NCI-H1105 treated with DMSO at 0.1 percent for 48 hours (cell line): Measurements from ENCODE around the gene TLCD3B.
"Not testable (repeated sequence)": the region's sequence is repeated elsewhere in the genome, so short reads cannot be mapped to it uniquely, and the experiment has no call there.

Source experiments
- DNase-seq: peaks from one replicate; lab custom pipeline; 2025; lab: John Stamatoyannopoulos, UW

The TLCD3B gene

DNA sequence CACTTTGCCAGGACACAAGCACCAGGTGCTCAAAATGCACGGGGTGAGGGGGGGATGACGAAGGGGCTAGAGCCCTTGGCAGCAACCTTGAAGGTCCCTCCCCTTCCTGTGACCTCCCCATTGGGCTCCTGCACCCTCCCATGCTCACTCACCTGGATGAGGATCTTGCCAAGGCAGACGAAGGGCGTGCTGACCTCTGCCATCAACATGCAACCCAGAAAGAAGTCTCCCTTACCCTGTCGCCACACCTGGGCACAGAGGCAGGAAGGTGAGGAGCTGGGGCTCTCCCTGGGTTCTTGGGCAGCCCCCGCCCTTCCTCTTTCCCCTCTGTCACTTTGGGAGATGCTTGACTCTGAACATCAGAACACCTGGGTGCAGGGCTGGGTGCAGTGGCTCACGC, 5.5 kb downstream of the TLCD3B start:
- DNase-seq: no peak

GRCh38 chr16:30025156-30025555, 5.9 kb downstream of the TLCD3B start:
- DNase-seq: no peak

GRCh38 chr16:30024451-30024850, 6.6 kb downstream of the TLCD3B start:
- DNase-seq: no peak

GRCh38 chr16:30023586-30023985, 7.5 kb downstream of the TLCD3B start:
- DNase-seq: no peak

DNA sequence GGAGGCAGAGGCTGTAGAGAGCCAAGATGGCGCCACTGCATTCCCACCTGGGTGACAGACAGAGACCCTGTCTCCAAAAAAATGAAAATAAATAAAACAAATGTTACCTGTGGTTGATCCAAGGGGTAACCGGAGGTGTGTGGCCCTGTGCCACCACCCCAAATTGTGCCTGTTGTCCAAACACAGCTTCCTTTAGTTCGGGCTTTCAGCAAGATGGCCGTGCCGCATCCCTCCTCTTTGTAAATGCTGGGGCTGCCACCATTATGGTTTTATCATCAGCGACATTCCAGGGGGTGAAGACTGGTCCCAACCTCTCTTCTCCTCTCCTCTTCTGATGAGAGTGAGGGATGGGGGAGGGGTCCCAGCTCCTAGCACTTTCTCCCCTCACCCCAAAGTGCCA, 8.2 kb downstream of the TLCD3B start, which contains the start of gene C16orf92:
TSS of gene C16orf92 (plus strand) at position 312 of the 400 bp plus-strand sequence. CDS start 143 bp downstream, outside the sequence.
- no peak for DNase-seq

- no peak for DNase-seq
These were observed 12.3 kb downstream of the TLCD3B start for GRCh38 chr16:30018731-30019158.

DNA sequence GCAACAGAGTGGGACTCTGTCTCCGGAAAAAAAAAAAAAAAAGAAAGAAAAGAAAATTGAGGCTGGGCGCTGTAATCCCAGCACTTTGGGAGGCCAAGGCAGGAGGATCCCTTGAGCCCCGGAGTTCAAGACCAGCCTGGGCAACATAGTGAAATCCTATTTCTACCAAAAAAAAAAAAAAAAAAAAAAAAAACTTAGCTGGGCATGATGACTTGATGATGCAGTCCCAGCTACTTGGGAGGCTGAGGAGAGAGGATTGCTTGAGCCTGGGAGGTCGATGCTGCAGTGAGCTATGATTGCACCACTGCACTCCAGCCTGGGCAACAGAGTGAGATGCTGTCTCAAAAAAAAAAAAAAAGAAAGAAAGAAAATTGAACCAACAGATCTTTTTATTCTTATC, 13.1 kb downstream of the TLCD3B start:
- not testable (repeated sequence) for DNase-seq

DNA sequence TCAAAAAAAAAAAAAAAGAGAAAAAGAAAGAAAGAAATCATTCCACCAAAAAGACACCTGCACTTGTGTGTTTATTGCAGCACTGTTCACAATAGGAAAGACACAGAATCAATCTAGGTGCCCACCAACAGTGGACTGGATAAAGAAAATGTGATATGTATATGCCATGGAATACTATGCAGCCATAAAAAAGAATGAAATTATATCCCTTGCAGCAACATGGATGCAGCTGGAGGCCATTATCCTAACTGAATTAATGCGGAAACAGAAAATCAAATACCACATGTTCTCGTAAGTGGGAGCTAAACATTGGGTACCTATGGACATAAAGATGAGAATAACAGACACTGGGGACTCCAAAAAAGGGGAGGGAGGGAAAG, 13.8 kb downstream of the TLCD3B start:
- DNase-seq: no peak

GRCh38 chr16:30016555-30017276, 14.4 kb downstream of the TLCD3B start:
- DNase-seq: no peak

DNA sequence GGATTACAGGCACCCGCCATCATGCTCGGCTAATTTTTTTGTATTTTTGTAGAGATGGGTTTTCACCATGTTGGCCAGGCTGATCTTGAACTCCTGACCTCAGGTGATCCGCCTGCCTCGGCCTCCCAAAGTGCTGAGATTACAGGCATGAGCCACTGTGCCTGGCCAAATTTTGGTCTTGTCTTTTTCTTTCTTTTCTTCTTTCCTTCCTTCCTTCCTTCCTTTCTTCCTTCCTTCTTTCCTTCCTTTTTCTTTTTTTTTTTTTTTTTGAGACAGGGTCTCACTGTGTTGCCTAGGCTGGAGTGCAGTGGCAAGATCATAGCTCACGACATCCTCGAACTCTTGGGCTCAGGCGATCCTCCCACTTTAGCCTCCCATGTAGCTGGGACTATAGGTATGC, 15.6 kb downstream of the TLCD3B start:
- DNase-seq: not testable (repeated sequence)

- DNase-seq: not testable (repeated sequence)
These were observed 18.5 kb downstream of the TLCD3B start for GRCh38 chr16:30012598-30012997.

DNA sequence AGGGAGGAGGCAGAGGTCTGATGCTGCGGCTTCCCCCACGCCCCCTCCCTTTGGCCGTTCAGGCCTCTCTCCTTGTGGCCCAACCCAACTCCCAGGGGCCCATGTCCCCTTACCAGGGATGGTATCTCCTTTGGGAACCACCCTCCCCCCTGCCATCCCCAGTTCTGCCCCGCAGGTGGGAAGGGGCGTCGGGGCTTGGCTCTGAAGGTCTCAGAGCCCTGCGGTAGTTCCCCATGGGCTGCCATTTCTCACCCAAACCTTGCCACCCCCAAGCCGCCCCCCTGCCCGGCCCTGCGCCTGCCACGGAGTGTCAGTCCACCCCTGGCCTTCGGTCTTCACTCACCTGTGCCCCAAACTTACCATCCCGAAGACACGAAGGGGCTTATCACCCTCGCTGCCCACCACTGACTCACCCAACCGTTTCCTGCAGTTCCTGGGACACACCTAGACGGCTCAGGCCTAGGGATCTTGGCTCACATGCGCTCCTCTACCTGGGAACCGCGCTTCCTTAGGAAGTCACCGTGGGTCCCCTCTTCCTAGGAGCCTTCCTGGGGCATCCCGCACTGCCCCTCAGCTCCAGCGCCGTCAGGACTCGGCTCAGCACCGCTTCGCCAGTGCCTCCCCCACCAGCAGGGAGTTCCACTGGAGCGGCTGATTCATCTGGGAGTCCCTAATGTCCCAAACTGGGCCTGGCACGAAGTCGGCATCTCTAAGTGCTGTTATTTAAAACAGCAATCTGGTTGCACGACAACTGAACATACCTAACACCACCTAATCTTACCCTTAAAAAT, 19.2 kb downstream of the TLCD3B start:
- DNase-seq: no peak

DNA sequence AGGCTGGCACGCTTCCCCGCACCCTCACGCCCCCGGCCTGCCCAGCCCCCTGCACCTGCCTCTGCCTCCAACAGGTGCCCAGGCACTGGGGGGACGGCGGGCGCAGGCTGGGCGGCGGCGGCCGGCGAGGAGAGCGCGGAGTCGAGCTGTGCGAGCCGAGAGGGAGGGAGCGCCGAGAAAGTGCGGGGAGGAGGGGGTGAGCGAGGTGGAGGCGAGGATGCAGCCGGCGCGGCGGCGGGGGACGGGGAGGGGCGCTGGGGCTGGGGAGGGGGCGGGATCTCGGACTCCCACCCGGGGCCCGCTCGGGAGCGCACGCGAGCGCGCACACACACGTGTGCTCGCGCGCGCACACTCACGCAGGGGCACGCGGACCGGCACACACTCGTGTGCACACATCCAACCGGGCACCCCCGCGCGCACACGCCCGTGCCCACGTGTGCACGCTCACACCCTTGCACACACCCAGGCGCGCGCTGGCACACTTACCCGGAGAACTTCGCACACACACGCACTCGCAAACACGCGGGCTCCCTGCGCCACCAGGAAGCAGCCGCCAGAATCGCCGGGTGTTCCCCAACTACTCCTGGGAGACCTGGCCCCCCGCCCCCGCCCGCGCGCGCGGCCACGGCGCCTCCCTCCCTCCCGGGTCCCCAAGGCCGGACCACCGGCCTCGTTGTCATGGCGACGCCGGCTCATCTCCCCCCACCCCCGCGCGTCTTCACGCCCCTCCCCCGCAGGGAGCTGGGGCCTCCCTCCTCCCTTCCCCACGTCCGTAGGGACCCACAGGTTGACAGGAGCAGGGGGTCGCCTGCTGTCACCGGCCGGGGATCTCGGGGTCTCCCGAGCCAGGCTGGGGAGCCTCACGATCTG, 20.0 kb downstream of the TLCD3B start, which contains the start of gene DOC2A:
TSS of gene DOC2A (minus strand) at position 184 of the 870 bp plus-strand sequence. CDS start 805 bp downstream, outside the sequence.
- peak; percentile 40 for DNase-seq

GRCh38 chr16:30009990-30010843, 20.9 kb downstream of the TLCD3B start:
- DNase-seq: no peak

GRCh38 chr16:30009085-30009862, 21.8 kb downstream of the TLCD3B start:
- DNase-seq: no peak

GRCh38 chr16:30007378-30007895, 23.6 kb downstream of the TLCD3B start:
- no peak for DNase-seq

DNA sequence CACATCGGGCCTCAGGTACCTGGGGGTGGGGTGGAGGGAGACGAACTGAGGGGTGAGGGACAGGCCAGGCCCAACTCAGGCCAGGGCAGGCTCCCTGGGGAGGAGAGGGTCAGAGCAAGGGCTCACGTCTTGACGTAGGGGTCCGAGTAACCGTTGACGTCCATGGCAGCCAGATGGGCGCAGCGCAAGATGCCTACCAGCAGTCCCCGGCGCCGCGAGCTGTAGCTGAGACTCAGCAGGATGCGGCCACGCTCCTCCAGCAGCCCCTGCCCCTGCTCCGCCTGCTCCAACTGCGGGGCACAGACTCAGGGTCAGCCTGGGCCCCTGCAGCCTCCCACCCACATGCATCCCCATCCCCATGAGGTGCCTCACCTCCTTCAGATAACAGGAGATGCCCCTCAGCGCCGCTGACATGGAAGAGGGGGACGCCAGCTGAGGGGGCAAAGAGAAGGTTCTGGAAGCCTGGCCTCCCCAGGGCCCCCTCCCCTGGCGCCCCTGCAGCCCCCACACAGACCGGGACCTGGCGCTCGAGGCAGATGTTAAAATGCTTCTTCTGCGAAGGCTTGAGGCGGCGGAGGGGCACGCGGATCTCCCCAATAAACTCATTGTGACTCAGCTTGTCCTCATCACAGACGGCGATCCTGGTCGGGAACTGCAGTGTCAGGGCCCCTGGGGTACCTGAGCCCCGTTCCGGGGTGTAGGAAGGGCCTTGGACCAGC, 24.3 kb downstream of the TLCD3B start:
- DNase-seq: no peak

DNA sequence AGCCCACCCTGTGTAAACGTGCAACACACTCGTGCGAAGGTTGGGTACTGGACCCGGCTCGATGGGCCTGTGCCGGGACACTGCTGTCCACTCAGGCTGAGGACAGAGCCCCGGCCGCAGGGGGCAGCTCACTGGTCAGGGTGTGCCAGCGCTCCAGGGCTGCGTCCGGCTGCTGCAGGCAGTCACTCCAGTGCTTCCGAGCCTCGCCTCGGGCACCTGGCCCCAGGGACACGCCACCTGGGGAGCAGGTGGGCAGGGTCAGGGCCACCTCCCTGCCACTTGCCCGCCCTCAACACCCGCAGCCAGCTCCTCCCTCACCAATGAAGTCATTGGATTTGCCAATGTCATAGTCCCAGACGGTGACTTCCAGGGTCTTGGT, 25.0 kb downstream of the TLCD3B start:
- no peak for DNase-seq

DNA sequence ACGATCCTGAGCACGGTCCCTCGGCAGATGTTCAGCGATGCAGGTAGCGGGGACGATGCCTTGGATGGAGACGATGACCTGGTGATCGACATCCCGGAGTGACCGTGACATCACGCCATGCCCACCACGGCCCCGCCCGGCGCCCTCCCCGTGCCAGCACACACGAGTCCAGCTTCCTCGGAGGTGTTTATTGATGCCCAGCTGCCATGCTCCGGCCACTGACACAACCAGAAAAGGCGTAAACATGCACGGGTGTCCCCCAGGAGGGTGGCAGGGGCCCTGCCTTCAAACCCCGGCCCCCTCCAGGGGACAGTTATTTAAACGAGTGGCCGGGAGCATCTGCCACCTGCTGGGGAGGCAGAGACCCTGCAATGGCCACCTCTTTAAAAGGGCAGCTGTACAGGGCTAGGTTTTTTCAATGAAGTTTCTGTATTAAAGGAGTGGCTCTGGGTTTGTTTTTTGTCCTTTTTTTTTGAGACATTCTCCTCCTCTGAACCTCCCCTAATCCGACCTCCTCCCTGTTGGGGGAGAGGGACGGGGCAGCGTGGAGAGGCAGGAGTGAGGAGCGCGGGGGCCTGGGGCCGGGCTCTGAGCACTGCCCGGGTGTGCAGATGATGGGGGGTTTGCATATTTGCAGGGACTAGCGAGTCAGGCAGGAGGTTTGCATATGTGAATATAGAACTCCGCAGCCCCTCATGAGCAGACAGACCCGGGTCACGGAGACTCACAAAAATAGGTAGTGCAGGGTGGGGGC, 25.6 kb downstream of the TLCD3B start:
- DNase-seq: peak; percentile 53
